Mammary epithelial cell (primary cell): ENCODE data around the gene GGT1.

Source experiments
- EZH2 ChIP-seq: IDR thresholded peaks from 2 replicates; pipeline ENCODE4 v1.6.1; 2012; ENCODE audit warnings: low read length, inconsistent platforms, borderline replicate concordance
- TF ChIP-seq, protein P1 (sequence below), 2 donors: IDR thresholded peaks in 1 of 2; conservative IDR thresholded peaks in 1 of 2; 2 replicates each; pipeline ENCODE4 v1.5.1; 2011 to 2012; ENCODE audit warnings: inconsistent platforms in 2 of 2, low read length in 2 of 2, mild to moderate bottlenecking in 2 of 2, control low read depth in 1 of 2, low read depth in 1 of 2; ENCODE audit not compliant: insufficient read depth in 1 of 2; ENCODE audit errors: extremely low read depth in 1 of 2

DNA sequence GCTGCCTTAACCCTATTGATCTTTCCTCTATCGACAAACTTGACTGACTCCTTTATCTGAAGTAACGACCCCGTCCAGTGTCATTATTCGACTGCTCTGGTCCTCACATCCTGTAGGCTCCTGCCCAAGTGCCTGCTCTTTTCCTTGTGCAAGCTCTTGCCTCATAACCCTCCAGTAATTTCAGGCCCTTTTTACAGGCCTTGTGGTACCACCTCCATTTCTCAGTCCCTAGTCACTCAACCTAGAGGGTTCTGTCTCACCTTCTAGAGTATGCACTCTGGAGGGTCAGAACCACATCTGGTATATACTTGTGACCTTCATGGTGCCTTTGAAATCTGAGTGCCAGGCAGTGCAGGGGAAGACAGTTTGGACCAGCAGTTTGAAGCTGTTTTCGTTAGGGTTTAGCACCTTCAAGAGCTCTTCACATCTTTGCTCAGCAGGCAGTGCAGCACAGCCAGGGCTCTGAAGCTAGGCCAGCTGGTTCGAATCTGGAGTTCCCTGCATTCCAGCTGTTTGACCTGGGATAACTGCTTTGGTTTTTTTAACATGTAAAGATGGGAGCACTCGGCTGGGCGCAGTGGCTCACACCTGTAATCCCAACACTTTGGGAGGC, 36.0 kb upstream of the GGT1 start:
- TF ChIP-seq, protein P1, sequence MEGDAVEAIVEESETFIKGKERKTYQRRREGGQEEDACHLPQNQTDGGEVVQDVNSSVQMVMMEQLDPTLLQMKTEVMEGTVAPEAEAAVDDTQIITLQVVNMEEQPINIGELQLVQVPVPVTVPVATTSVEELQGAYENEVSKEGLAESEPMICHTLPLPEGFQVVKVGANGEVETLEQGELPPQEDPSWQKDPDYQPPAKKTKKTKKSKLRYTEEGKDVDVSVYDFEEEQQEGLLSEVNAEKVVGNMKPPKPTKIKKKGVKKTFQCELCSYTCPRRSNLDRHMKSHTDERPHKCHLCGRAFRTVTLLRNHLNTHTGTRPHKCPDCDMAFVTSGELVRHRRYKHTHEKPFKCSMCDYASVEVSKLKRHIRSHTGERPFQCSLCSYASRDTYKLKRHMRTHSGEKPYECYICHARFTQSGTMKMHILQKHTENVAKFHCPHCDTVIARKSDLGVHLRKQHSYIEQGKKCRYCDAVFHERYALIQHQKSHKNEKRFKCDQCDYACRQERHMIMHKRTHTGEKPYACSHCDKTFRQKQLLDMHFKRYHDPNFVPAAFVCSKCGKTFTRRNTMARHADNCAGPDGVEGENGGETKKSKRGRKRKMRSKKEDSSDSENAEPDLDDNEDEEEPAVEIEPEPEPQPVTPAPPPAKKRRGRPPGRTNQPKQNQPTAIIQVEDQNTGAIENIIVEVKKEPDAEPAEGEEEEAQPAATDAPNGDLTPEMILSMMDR (conservative IDR thresholded peaks at IDR 0.05 in 1 of 2, IDR thresholded peaks at IDR 0.05 in 1 of 2; ENCODE audit: extremely low read depth in 1 of 2, insufficient read depth in 1 of 2, low read depth in 1 of 2, low read length in 2 of 2) = no peak
- TF ChIP-seq EZH2 = no peak
